Spleen (tissue), 11 donors: ENCODE results near the gene DDX24. TPM values are rescaled to one million over a fixed set of nuclear protein-coding genes. Genes with fewer than 3 reads are reported as not detected.

Experiments
- DNase-seq: peaks from one replicate; pipeline ENCODE4 v3.0.0-alpha.2; 2020
- H3K27ac ChIP-seq, 8 donors: fragments of 200-600 bp; sonication (generic) in 7 of 8; 1 replicate in 4 of 8; 2 replicates in 4 of 8; pipeline versions ENCODE4 v1.5.0 to v1.8.0; 2016 to 2021; ENCODE audit warnings: inconsistent platforms in 4 of 8, mild to moderate bottlenecking in 4 of 8, moderate library complexity in 1 of 8
- H3K27me3 ChIP-seq, 7 donors: fragments of 200-600 bp; sonication (generic) in 6 of 7; replicated peaks in 1 of 7; 1 replicate in 4 of 7; 2 replicates in 3 of 7; pipeline versions ENCODE4 v1.5.0 to v1.8.0; 2016 to 2021; ENCODE audit warnings: inconsistent platforms in 3 of 7, mild to moderate bottlenecking in 1 of 7
- H3K36me3 ChIP-seq, 6 donors: fragments of 200-600 bp; sonication (generic) in 5 of 6; 1 replicate in 4 of 6; 2 replicates in 2 of 6; pipeline versions ENCODE4 v1.5.0 to v1.8.0; 2016 to 2021; ENCODE audit warnings: inconsistent platforms in 2 of 6
- H3K4me1 ChIP-seq, 6 donors: fragments of 200-600 bp; sonication (generic) in 5 of 6; 1 replicate in 3 of 6; 2 replicates in 3 of 6; pipeline versions ENCODE4 v1.5.0 to v1.8.0; 2016 to 2021; ENCODE audit warnings: inconsistent platforms in 3 of 6
- H3K4me3 ChIP-seq, 8 donors: fragments of 200-600 bp; sonication (generic) in 7 of 8; 1 replicate in 4 of 8; 2 replicates in 4 of 8; pipeline versions ENCODE4 v1.5.0 to v1.8.0; 2016 to 2021; ENCODE audit warnings: inconsistent platforms in 4 of 8, mild to moderate bottlenecking in 4 of 8, moderate library complexity in 2 of 8
- H3K9me3 ChIP-seq, 8 donors: fragments of 200-600 bp; sonication (generic) in 7 of 8; 1 replicate in 4 of 8; 2 replicates in 4 of 8; pipeline versions ENCODE4 v1.5.0 to v1.8.0; 2016 to 2021; ENCODE audit warnings: inconsistent platforms in 4 of 8
- POLR2A ChIP-seq, 3 donors: fragments of 450-650 bp; IDR thresholded peaks; one replicate each; pipeline ENCODE4 v1.5.1; 2017; ENCODE audit warnings: antibody characterized with exemption in 3 of 3, mild to moderate bottlenecking in 1 of 3
- POLR2AphosphoS5 ChIP-seq, 3 donors: sonication (generic); formaldehyde crosslinking; IDR thresholded peaks; one replicate each; pipeline ENCODE4 v1.5.1; 2017; ENCODE audit warnings: antibody characterized with exemption in 3 of 3
- WGBS, 5 donors: extraction: QIAGEN DNeasy Blood & Tissue Kit in 3 of 5; methylation state at CpG; one replicate each; pipeline versions ENCODE4 v1.1.5 to v1.1.7; 2013 to 2018; 5-methylcytosine and 5-hydroxymethylcytosine counted together
- intact Hi-C: fragments of 100-400 bp; cut with DNase I; formaldehyde crosslinking; loops from one replicate; pipeline ENCODE4 v1.15.0; 2023; ENCODE audit warnings: low total_unique reads
- polyA plus RNA-seq, 3 donors: library from polyadenylated mRNA; stranded (reverse); fragments of 200-250 nt; gene quantifications; one replicate each; pipeline ENCODE4 v1.2.1, GENCODE V29; 2013
- total RNA-seq, 7 donors: library from RNA; depleted of rRNA in 3 of 7; stranded (reverse); fragments of >200 nt in 3 of 7; fragmentation: NEBNext Ultra II Directional in 4 of 7; extraction: Animal tissue kit (Norgen Biotek cat#: 25700) in 4 of 7; gene quantifications; one replicate each; pipeline versions ENCODE4 v1.1.0 to v1.2.1, GENCODE V29; 2016 to 2021
- TF ChIP-seq, protein P1 (sequence below), 11 experiments: fragments of 200-600 bp in 7 of 11; fragments of 450-650 bp in 4 of 11; sonication (generic) in 4 of 11; IDR thresholded peaks in 8 of 11; conservative IDR thresholded peaks in 3 of 11; 1 replicate in 7 of 11; 2 replicates in 4 of 11; pipeline versions ENCODE4 v1.4.0 to v1.8.0; 2016 to 2021; ENCODE audit warnings: antibody characterized with exemption in 11 of 11, inconsistent platforms in 4 of 11, mild to moderate bottlenecking in 1 of 11
- donor health status: healthy with polysubstance abuse.
- donor health status: DM: no; HTN: no; CAD: no; lungs with moderate emphysema.
- donor health status: DM: no; HTN: no; CAD: no.
- donor health status: Bipolar disorder and iron deficiency.
- donor health status: healthy.
- donor health status: DM: no; HTN: no; CAD: no.
- donor health status: DM: yes; HTN: yes; CAD: no.

Gene DDX24
- total and polyA plus RNA-seq, 10 donors = 70.8 to 251 (median 171) TPM

DNA sequence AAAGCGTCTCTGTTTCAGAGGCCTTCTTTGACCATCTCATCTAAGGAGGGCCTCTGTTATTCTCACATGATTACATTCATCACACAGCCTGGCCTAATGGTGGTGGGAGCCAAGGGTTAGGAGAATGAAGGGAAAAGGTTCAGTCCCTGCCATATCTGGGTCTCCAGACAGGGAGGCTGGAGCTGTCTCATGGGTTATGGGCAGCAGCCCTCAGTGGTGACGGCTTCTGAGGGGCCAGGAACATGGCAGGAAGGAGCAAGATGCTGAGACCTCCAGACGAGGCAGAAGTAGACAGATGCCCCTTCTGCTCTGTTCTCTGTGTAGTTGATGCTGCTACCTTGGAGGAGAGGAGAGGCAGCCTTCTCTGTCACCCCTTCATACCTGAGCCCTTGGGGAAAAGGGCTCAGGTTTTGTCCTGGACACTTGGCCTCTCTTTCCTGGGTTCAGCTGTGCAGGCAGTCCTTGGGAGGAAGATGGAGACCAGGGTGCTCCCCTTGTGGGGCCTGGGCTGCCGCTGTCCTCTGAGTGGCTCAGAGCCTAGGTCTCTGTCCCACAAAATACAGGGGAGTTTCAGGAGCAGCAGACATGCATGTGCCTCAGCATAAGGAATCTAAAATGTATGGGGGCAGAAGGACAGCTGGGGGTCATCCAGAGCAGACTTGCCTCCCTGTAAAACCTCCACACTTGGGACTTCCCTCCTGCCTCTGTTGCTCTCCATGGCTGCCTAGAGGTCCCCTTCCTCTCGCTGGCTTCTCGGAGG lies 44.8 kb upstream of the DDX24 start:
- TF ChIP-seq, protein P1, sequence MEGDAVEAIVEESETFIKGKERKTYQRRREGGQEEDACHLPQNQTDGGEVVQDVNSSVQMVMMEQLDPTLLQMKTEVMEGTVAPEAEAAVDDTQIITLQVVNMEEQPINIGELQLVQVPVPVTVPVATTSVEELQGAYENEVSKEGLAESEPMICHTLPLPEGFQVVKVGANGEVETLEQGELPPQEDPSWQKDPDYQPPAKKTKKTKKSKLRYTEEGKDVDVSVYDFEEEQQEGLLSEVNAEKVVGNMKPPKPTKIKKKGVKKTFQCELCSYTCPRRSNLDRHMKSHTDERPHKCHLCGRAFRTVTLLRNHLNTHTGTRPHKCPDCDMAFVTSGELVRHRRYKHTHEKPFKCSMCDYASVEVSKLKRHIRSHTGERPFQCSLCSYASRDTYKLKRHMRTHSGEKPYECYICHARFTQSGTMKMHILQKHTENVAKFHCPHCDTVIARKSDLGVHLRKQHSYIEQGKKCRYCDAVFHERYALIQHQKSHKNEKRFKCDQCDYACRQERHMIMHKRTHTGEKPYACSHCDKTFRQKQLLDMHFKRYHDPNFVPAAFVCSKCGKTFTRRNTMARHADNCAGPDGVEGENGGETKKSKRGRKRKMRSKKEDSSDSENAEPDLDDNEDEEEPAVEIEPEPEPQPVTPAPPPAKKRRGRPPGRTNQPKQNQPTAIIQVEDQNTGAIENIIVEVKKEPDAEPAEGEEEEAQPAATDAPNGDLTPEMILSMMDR (IDR thresholded peaks at IDR 0.05 in 8 of 11, conservative IDR thresholded peaks at IDR 0.05 in 3 of 11) = no peak
- no peak for TF ChIP-seq POLR2AphosphoS5 (IDR thresholded peaks at IDR 0.05)
- no peak for TF ChIP-seq POLR2A (IDR thresholded peaks at IDR 0.05)
- DNase-seq = no peak
- Histone ChIP-seq H3K36me3 (peaks cover 0 to 16% (median 0%) of the 10 kb centered on the region in 6 donors), H3K9me3 (peaks cover 0 to 17% (median 3%) of the 10 kb centered on the region in 8 donors), H3K27ac (no peak overlapping the region), H3K4me1 (peaks cover 3 to 25% (median 14%) of the 10 kb centered on the region in 6 donors), H3K27me3 (no peaks in the 10 kb centered on the region), H3K4me3 (no peak overlapping the region)
- 88 to 91% (median 90%) methylated on average over 6 of the region's 6 CpGs for WGBS, 5 donors
- intact Hi-C loops = no loop called here

DNA sequence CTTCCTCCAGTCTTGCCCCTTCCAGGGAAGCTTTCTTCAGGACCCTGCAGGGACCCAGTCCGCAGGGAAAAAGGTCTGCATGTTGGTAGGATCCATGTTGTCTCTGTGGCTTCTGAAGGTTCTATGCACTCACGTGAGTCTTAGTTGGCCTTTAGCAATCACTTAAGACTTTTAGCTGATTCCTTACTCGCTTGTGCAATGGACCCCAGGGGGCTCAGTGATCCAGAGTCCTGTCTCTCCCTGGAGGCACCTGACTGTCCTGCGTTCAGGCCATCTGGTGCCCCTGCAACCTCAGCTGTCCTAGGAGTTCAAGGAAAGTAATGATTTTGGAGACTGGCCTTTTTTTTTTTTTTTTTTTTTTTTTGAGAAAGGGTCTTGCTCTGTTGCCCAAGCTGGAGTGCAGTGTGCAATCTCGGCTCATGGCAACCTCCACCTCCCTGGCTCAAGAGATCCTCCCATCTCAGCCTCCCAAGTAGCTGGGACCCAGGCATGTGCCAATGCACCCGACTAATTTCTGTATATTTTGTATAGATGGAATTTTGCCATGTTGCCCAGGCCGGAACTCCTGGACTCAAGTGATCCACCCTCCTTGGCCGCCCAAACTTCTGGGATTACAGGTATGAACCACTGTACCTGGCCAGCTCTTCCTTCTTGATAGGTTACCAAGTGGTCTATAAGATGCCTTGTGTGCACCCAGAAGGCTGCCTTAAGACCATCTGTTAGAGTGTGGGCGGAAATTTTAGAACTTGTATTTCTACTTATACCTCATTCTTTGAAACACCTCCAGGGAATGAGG lies 43.8 kb upstream of the DDX24 start:
- Histone ChIP-seq H3K27ac (no peak overlapping the region), H3K4me3 (no peak overlapping the region), H3K36me3 (peaks cover 0 to 16% (median 0%) of the 10 kb centered on the region in 6 donors), H3K9me3 (peaks cover 0 to 28% (median 14%) of the 10 kb centered on the region in 8 donors), H3K4me1 (peaks cover 0 to 17% (median 8%) of the 10 kb centered on the region in 6 donors), H3K27me3 (no peaks in the 10 kb centered on the region)
- intact Hi-C loops = no loop called here
- no peak for DNase-seq
- TF ChIP-seq POLR2A (IDR thresholded peaks at IDR 0.05) (no peak), POLR2AphosphoS5 (IDR thresholded peaks at IDR 0.05) (no peak)
- TF ChIP-seq, protein P1 (IDR thresholded peaks at IDR 0.05 in 8 of 11, conservative IDR thresholded peaks at IDR 0.05 in 3 of 11) = no peak
- 84 to 91% (median 89%) methylated on average over 9 of the region's 9 CpGs for WGBS, 5 donors

DNA sequence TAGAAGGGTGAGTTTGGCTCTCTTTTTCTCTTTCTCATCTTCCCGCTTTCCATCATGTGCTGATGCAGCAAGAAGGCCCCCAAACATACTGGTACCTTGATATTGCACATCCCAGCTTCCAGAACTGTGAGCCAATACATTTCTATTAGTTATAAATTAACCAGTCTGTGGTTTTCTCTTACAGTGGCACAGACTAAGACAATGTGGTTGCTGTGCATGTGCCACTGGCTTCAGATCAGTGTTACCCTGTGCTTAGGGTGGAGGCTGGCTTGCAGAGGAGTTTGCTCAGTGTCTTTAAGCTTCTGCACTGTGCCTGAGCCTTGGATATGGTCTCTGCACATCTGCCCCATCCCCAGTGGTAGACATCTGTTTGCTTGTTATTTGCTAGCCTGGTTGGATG lies 42.9 kb upstream of the DDX24 start:
- intact Hi-C loops = no loop called here
- TF ChIP-seq POLR2A (IDR thresholded peaks at IDR 0.05) (no peak), POLR2AphosphoS5 (IDR thresholded peaks at IDR 0.05) (no peak)
- TF ChIP-seq, protein P1 (IDR thresholded peaks at IDR 0.05 in 8 of 11, conservative IDR thresholded peaks at IDR 0.05 in 3 of 11) = no peak
- DNase-seq = no peak

DNA sequence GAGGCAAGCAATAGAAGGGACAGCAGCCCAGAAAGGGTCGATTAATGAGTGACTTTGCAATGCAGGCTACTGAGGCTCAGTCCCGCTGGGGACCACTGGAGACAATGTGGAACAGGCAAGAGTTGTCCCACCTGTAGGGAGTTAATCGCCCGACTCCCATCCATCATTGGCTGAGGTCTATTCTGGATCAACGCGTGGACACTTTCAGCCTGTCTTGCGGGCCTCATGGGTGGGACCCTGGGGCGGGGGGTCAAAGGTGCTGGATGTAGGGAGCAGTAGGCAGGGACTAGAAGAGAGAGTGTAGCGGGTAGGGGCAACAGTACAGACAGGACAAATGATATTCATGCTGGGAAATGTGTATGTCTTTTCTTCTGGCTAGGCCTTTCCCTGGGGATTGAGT lies 42.3 kb upstream of the DDX24 start:
- intact Hi-C loops = no loop called here
- H3K27ac ChIP-seq = no peak overlapping the region
- peaks cover 0 to 38% (median 23%) of the 10 kb centered on the region in 8 donors for H3K9me3 ChIP-seq
- DNase-seq = no peak
- WGBS, 5 donors = 88 to 95% (median 89%) methylated on average over 9 of the region's 9 CpGs
- H3K4me1 ChIP-seq = peaks cover 0 to 5% (median under 1%) of the 10 kb centered on the region in 6 donors
- TF ChIP-seq, protein P1 (IDR thresholded peaks at IDR 0.05 in 8 of 11, conservative IDR thresholded peaks at IDR 0.05 in 3 of 11) = no peak
- TF ChIP-seq POLR2A (IDR thresholded peaks at IDR 0.05) (no peak), POLR2AphosphoS5 (IDR thresholded peaks at IDR 0.05) (no peak)
- no peaks in the 10 kb centered on the region for H3K27me3 ChIP-seq
- H3K36me3 ChIP-seq = peaks cover 0 to 16% (median 0%) of the 10 kb centered on the region in 6 donors
- H3K4me3 ChIP-seq = no peak overlapping the region

More for the DNA sequence above, 42.9 kb upstream of the DDX24 start:
- peaks cover 0 to 11% (median 6%) of the 10 kb centered on the region in 6 donors for H3K4me1 ChIP-seq
- no peaks in the 10 kb centered on the region for H3K27me3 ChIP-seq
- 82 to 100% (median 97%) methylated on average over 1 of the region's 1 CpG for WGBS, 5 donors
- H3K9me3 ChIP-seq = peaks cover 0 to 37% (median 23%) of the 10 kb centered on the region in 8 donors
- H3K4me3 ChIP-seq = no peak overlapping the region
- H3K36me3 ChIP-seq = peaks cover 0 to 16% (median 0%) of the 10 kb centered on the region in 6 donors
- H3K27ac ChIP-seq = no peak overlapping the region
